Measurements from ENCODE around the gene SULF2. TPM values are rescaled to one million over a fixed set of nuclear protein-coding genes. Genes with fewer than 3 reads are reported as not detected.

SULF2 gene
- total RNA-seq, 1 donor = 1.9 TPM

- TF ChIP-seq CTCF (IDR thresholded peaks at IDR 0.05; ENCODE audit: insufficient read depth, low read length) = no peak
- no peak for DNase-seq (ENCODE audit: low read depth)
- no peak overlapping the region for H3K4me3 ChIP-seq (ENCODE audit: low read depth, low read length)
Observed at GRCh38 chr20:47735412-47736400, 49.6 kb downstream of the SULF2 start.

GRCh38 chr20:47734870-47735269 lies 50.4 kb downstream of the SULF2 start:
- no peak for DNase-seq (ENCODE audit: low read depth)
- no peak for TF ChIP-seq CTCF (IDR thresholded peaks at IDR 0.05; ENCODE audit: insufficient read depth, low read length)
- no peak overlapping the region for H3K4me3 ChIP-seq (ENCODE audit: low read depth, low read length)

- TF ChIP-seq CTCF (IDR thresholded peaks at IDR 0.05; ENCODE audit: insufficient read depth, low read length) = no peak
- DNase-seq (ENCODE audit: low read depth) = no peak
- H3K4me3 ChIP-seq (ENCODE audit: low read depth, low read length) = no peak overlapping the region
Observed at GRCh38 chr20:47733892-47734291, 51.4 kb downstream of the SULF2 start.

- H3K4me3 ChIP-seq (ENCODE audit: low read depth, low read length) = no peak overlapping the region
- no peak for TF ChIP-seq CTCF (IDR thresholded peaks at IDR 0.05; ENCODE audit: insufficient read depth, low read length)
- DNase-seq (ENCODE audit: low read depth) = no peak
Observed at GRCh38 chr20:47730744-47731143, 54.5 kb downstream of the SULF2 start.

- DNase-seq (ENCODE audit: low read depth) = no peak
- no peak for TF ChIP-seq CTCF (IDR thresholded peaks at IDR 0.05; ENCODE audit: insufficient read depth, low read length)
- H3K4me3 ChIP-seq (ENCODE audit: low read depth, low read length) = no peak overlapping the region
Observed at GRCh38 chr20:47729472-47729871, 55.8 kb downstream of the SULF2 start.

GRCh38 chr20:47727909-47728361 lies 57.3 kb downstream of the SULF2 start:
- TF ChIP-seq CTCF (IDR thresholded peaks at IDR 0.05; ENCODE audit: insufficient read depth, low read length) = no peak
- no peak overlapping the region for H3K4me3 ChIP-seq (ENCODE audit: low read depth, low read length)
- no peak for DNase-seq (ENCODE audit: low read depth)

Measured in fibroblast of the aortic adventitia (primary cell).